DND-41 (cell line): ENCODE data around the gene SNTG2.

Source experiments
- ATAC-seq: fragments of 200-7000 bp; cut with Tn5 transposase; 3 replicates; pipeline ENCODE4 v1.9.1; 2021; ENCODE audit warnings: low read depth; ENCODE audit not compliant: insufficient read depth
- DNase-seq: peaks from one replicate; pipeline ENCODE4 v3.0.0-alpha.2; 2020
- H2AFZ ChIP-seq: 2 replicates; pipeline ENCODE4 v1.6.0; 2012; ENCODE audit warnings: low read depth, low read length
- H3K27ac ChIP-seq: 2 replicates; pipeline ENCODE4 v1.5.1; 2012; ENCODE audit warnings: low read length, inconsistent platforms
- H3K27me3 ChIP-seq: fragments of 200-600 bp; sonication (generic); 2 replicates; pipeline ENCODE4 v1.6.0; 2012; ENCODE audit warnings: low read length, mild to moderate bottlenecking, inconsistent platforms; ENCODE audit not compliant: insufficient read depth, poor library complexity
- H3K36me3 ChIP-seq: 2 replicates; pipeline ENCODE4 v1.5.1; 2012; ENCODE audit warnings: low read length, inconsistent platforms; ENCODE audit not compliant: insufficient read depth
- H3K4me1 ChIP-seq: 2 replicates; pipeline ENCODE4 v1.5.1; 2012; ENCODE audit warnings: mild to moderate bottlenecking, low read length; ENCODE audit not compliant: insufficient read depth
- H3K4me2 ChIP-seq: 2 replicates; pipeline ENCODE4 v1.6.0; 2012; ENCODE audit warnings: mild to moderate bottlenecking, moderate library complexity, low read length, inconsistent platforms; ENCODE audit not compliant: insufficient read depth
- H3K4me3 ChIP-seq, 2 experiments: fragments of 200-600 bp in 1 of 2; shearing (Covaris generic) in 1 of 2; 2 replicates each; pipeline ENCODE4 v1.5.1; 2012 to 2016; ENCODE audit warnings: inconsistent platforms in 2 of 2, low read length in 2 of 2, mild to moderate bottlenecking in 2 of 2, low read depth in 1 of 2, moderate library complexity in 1 of 2
- H3K79me2 ChIP-seq: 2 replicates; pipeline ENCODE4 v1.6.0; 2012; ENCODE audit warnings: low read length, inconsistent platforms; ENCODE audit not compliant: insufficient read depth
- H3K9ac ChIP-seq: 2 replicates; pipeline ENCODE4 v1.6.0; 2012; ENCODE audit warnings: low read depth, mild to moderate bottlenecking, inconsistent platforms, low read length, moderate library complexity
- H3K9me3 ChIP-seq: 2 replicates; pipeline ENCODE4 v1.5.1; 2012; ENCODE audit warnings: low read length, moderate library complexity, mild to moderate bottlenecking, inconsistent platforms; ENCODE audit not compliant: insufficient read depth, severe bottlenecking
- H4K20me1 ChIP-seq: 2 replicates; pipeline ENCODE4 v1.6.0; 2012; ENCODE audit warnings: low read length; ENCODE audit not compliant: insufficient read depth
- CTCF ChIP-seq: IDR thresholded peaks from 2 replicates; pipeline ENCODE4 v1.5.1; 2012; ENCODE audit warnings: borderline replicate concordance, low read length, moderate library complexity, mild to moderate bottlenecking; ENCODE audit not compliant: poor library complexity, severe bottlenecking; ENCODE audit errors: extremely low read depth
- EZH2 ChIP-seq: IDR thresholded peaks from 3 replicates; pipeline ENCODE4 v1.6.1; 2012; ENCODE audit warnings: borderline replicate concordance, low read depth, mild to moderate bottlenecking, moderate library complexity, low read length, inconsistent platforms; ENCODE audit not compliant: severe bottlenecking

The SNTG2 gene

GRCh38 chr2:1052771-1053191 is 102.1 kb downstream of the SNTG2 start:
- no peak overlapping the region for H3K27ac ChIP-seq
- H2AFZ ChIP-seq, result no peak overlapping the region
- TF ChIP-seq CTCF, result no peak
- TF ChIP-seq EZH2, result no peak
- DNase-seq (no peak), ATAC-seq (no peak)
- H4K20me1 ChIP-seq, result no peaks in the 10 kb centered on the region
- no peaks in the 10 kb centered on the region for H3K27me3 ChIP-seq
- H3K4me2 ChIP-seq, result no peak overlapping the region
- no peaks in the 10 kb centered on the region for H3K79me2 ChIP-seq
- H3K36me3 ChIP-seq, result peaks cover 11% of the 10 kb centered on the region; the same call in 1 of the 2 replicates
- no peak overlapping the region for H3K4me3 ChIP-seq
- H3K4me1 ChIP-seq, result no peaks in the 10 kb centered on the region
- H3K9ac ChIP-seq, result no peak overlapping the region
- peaks cover 4% of the 10 kb centered on the region for H3K9me3 ChIP-seq

GRCh38 chr2:1053786-1054185 is 103.1 kb downstream of the SNTG2 start:
- Histone ChIP-seq H3K4me1 (no peaks in the 10 kb centered on the region), H2AFZ (no peak overlapping the region), H3K9ac (no peak overlapping the region), H3K36me3 (0 out of 2 replicates have a peak, but pooled peaks cover 5% of the 10 kb centered on the region), H3K9me3 (no peaks in the 10 kb centered on the region), H3K79me2 (no peaks in the 10 kb centered on the region), H4K20me1 (no peaks in the 10 kb centered on the region), H3K27me3 (no peaks in the 10 kb centered on the region), H3K4me3 (no peak overlapping the region), H3K27ac (no peak overlapping the region), H3K4me2 (no peak overlapping the region)
- TF ChIP-seq CTCF (no peak), EZH2 (no peak)
- DNase-seq (no peak), ATAC-seq (no peak)

GRCh38 chr2:1054399-1054798 is 103.8 kb downstream of the SNTG2 start:
- Histone ChIP-seq H3K4me2 (no peak overlapping the region), H3K36me3 (0 out of 2 replicates have a peak, but pooled peaks cover 5% of the 10 kb centered on the region)

More at GRCh38 chr2:1054399-1054798, 103.8 kb downstream of the SNTG2 start:
- DNase-seq, result no peak
- TF ChIP-seq EZH2 (no peak), CTCF (no peak)
- Histone ChIP-seq H4K20me1 (no peaks in the 10 kb centered on the region), H3K4me3 (no peak overlapping the region), H2AFZ (no peak overlapping the region), H3K79me2 (no peaks in the 10 kb centered on the region), H3K9ac (no peak overlapping the region), H3K4me1 (no peaks in the 10 kb centered on the region), H3K27ac (no peak overlapping the region), H3K27me3 (no peaks in the 10 kb centered on the region), H3K9me3 (no peaks in the 10 kb centered on the region)
- no peak for ATAC-seq
